Body of pancreas (tissue), 4 donors: ENCODE measurements around the gene HDAC7. TPM values are rescaled to one million over a fixed set of nuclear protein-coding genes. Genes with fewer than 3 reads are reported as not detected.
A peak's percentile ranks its signal among the peaks of the same experiment; 100 is the strongest.

Source experiments
- ATAC-seq: fragments of 150-250 bp; one replicate; pipeline ENCODE4 v1.9.1; 2016
- DNase-seq, 4 donors: peaks; one replicate each; pipeline ENCODE4 v3.0.0-alpha.2; 2019
- H3K27ac ChIP-seq, 4 donors: fragments of 200-600 bp; sonication (generic); 1 replicate in 3 of 4; 2 replicates in 1 of 4; pipeline versions ENCODE4 v1.5.1 to v1.6.1; 2016 to 2019; ENCODE audit warnings: mild to moderate bottlenecking in 1 of 4, mixed read lengths in 1 of 4, moderate library complexity in 1 of 4
- H3K27me3 ChIP-seq, 2 donors: fragments of 200-600 bp; sonication (generic); one replicate each; pipeline ENCODE4 v1.6.0; 2016; ENCODE audit warnings: mild to moderate bottlenecking in 1 of 2
- H3K36me3 ChIP-seq, 2 donors: fragments of 200-600 bp; sonication (generic); replicated peaks in 1 of 2; 2 replicates each; pipeline ENCODE4 v1.5.1; 2016; ENCODE audit warnings: low read depth in 2 of 2; ENCODE audit not compliant: insufficient read depth in 1 of 2
- H3K4me1 ChIP-seq: fragments of 200-600 bp; sonication (generic); one replicate; pipeline ENCODE4 v1.6.0; 2016
- H3K4me3 ChIP-seq, 2 donors: fragments of 200-600 bp; sonication (generic); 1 replicate in 1 of 2; 2 replicates in 1 of 2; pipeline ENCODE4 v1.5.1; 2016 to 2019
- H3K9me3 ChIP-seq, 3 donors: fragments of 200-600 bp; sonication (generic); 1 replicate in 2 of 3; 2 replicates in 1 of 3; pipeline ENCODE4 v1.5.1; 2016
- POLR2A ChIP-seq, 3 donors: fragments of 450-650 bp; IDR thresholded peaks; one replicate each; pipeline ENCODE4 v1.6.1; 2016; ENCODE audit warnings: antibody characterized with exemption in 3 of 3, mild to moderate bottlenecking in 2 of 3
- WGBS, 2 donors: methylation state at CpG; one replicate each; pipeline ENCODE4 v1.1.5; 2017; 5-methylcytosine and 5-hydroxymethylcytosine counted together
- intact Hi-C: fragments of 100-400 bp; cut with DNase I; formaldehyde crosslinking; loops from one replicate; pipeline ENCODE4 v1.15.1; 2023
- total RNA-seq, 2 donors: library from RNA; depleted of rRNA; stranded (reverse); fragments of >200 nt; gene quantifications; one replicate each; pipeline ENCODE4 v1.1.0, GENCODE V29; 2016
- TF ChIP-seq, protein P1 (sequence below), 7 experiments: fragments of 450-650 bp in 4 of 7; fragments of 200-600 bp in 3 of 7; sonication (generic) in 3 of 7; IDR thresholded peaks; one replicate each; pipeline ENCODE4 v1.5.1; 2016 to 2019; ENCODE audit warnings: antibody characterized with exemption in 7 of 7

Gene HDAC7
- total RNA-seq, 2 donors from 2014 or later = 26.2 to 26.7 TPM

DNA sequence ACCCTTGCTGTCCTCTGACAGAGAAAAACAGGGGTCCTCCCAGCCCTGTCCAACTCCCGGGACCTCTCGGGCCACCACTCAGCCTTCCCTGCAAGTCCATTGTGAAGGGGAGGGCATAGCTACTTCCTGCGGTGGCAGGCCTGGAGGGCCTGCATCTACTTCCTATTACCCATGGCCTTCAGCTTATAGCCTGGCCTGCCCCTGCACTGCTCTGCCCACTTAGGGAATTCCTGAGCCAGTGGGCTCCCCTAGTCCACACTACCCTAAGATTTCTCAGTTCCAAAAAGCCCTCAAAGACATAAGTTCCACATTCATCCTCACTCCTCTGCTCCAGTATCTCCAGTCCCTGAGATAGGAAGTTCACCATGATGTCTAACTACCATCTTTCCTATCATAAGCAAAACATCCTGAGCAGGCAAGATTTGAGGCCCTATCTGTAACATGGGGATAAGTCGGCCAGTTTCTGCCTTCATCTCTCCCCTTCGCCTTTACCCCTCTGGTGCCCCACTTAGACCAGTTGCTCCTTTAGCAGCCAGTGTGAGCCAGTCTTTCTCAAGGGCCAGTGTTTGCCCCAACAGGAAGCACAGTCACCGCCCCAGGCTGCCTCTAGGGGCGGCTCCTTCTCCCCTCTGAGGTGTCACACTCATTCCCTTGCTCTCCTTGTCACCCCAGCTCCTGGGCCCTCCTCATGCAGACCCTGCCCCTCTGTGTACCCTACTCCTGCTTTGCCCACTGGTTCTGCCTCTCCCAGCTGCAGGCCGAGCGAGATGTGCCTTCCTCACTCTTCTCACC lies 10.9 kb downstream of the HDAC7 start:
- Histone ChIP-seq H3K4me1 (peaks cover 88% of the 10 kb centered on the region), H3K27me3 (no peaks in the 10 kb centered on the region), H3K9me3 (no peaks in the 10 kb centered on the region), H3K36me3 (no peaks in the 10 kb centered on the region), H3K4me3 (no peak overlapping the region), H3K27ac (peak overlapping the region in 3 of 4 donors; percentile 12 to 56 (median 46))
- 73 to 77% methylated on average over 8 to 9 of the region's 9 CpGs for WGBS, 2 donors
- DNase-seq = no peak
- intact Hi-C loops = no loop called here
- ATAC-seq = no peak
- TF ChIP-seq POLR2A (IDR thresholded peaks at IDR 0.05) = no peak
- TF ChIP-seq, protein P1, sequence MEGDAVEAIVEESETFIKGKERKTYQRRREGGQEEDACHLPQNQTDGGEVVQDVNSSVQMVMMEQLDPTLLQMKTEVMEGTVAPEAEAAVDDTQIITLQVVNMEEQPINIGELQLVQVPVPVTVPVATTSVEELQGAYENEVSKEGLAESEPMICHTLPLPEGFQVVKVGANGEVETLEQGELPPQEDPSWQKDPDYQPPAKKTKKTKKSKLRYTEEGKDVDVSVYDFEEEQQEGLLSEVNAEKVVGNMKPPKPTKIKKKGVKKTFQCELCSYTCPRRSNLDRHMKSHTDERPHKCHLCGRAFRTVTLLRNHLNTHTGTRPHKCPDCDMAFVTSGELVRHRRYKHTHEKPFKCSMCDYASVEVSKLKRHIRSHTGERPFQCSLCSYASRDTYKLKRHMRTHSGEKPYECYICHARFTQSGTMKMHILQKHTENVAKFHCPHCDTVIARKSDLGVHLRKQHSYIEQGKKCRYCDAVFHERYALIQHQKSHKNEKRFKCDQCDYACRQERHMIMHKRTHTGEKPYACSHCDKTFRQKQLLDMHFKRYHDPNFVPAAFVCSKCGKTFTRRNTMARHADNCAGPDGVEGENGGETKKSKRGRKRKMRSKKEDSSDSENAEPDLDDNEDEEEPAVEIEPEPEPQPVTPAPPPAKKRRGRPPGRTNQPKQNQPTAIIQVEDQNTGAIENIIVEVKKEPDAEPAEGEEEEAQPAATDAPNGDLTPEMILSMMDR (IDR thresholded peaks at IDR 0.05) = no peak

DNA sequence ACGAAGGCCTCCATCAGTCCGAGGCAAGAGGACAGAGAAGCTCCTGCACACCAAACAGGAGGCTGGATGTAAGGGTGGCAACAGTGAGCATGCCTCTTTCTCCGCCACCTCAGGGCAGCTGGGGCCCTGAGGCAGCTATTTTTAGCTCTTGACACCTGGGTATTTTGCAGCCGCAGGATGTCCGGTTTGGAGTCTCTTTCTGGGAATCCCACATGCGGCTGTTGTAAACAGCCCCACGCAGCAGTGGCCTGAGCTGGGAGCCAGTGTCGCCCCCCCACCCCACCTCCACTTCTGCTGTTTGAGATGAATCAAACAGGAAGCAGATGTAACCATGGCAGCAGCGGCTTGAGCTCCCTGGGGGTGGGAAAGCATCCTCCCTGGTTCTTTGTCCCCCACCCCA lies 11.7 kb downstream of the HDAC7 start:
- Histone ChIP-seq H3K9me3 (no peaks in the 10 kb centered on the region), H3K36me3 (no peaks in the 10 kb centered on the region), H3K4me1 (peaks cover 88% of the 10 kb centered on the region), H3K4me3 (no peak overlapping the region), H3K27ac (peak overlapping the region in 3 of 4 donors; percentile 12 to 56 (median 46)), H3K27me3 (no peaks in the 10 kb centered on the region)
- TF ChIP-seq POLR2A (IDR thresholded peaks at IDR 0.05) = no peak
- TF ChIP-seq, protein P1 (IDR thresholded peaks at IDR 0.05) = no peak
- WGBS, 2 donors = 59 to 72% methylated on average over 6 to 9 of the region's 9 CpGs
- intact Hi-C loops = no loop called here
- ATAC-seq = no peak
- peak in 1 of 4 donors; percentile 43 for DNase-seq

DNA sequence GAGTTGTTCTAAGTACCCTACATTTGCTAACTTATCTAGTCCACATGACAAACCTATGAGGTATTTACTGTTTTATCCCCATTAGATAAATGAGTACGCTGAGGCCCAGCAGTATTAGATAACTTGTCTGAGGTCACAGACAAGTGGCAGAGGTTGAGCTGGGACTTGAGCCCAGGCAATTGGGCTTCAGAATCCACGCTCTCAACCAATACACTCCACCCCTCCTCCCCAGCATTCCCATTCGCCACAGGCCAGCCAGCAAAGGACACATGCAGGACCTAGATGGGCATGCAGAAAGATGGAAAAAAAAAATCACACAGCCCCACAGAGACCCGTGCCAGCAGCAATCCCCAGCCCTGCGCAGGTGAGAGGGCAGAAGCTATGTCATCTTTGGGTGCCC lies 12.4 kb downstream of the HDAC7 start:
- ATAC-seq = no peak
- peak overlapping the region in 1 of 4 donors; percentile 56 for H3K27ac ChIP-seq
- TF ChIP-seq, protein P1 (IDR thresholded peaks at IDR 0.05) = no peak
- no peak for TF ChIP-seq POLR2A (IDR thresholded peaks at IDR 0.05)
- WGBS, 2 donors = 46 to 60% methylated on average over 5 of the region's 5 CpGs
- no peak for DNase-seq
- H3K4me1 ChIP-seq = peaks cover 88% of the 10 kb centered on the region
- no peaks in the 10 kb centered on the region for H3K27me3 ChIP-seq
- no peak overlapping the region for H3K4me3 ChIP-seq
- H3K9me3 ChIP-seq = no peaks in the 10 kb centered on the region
- intact Hi-C loops = no loop called here
- H3K36me3 ChIP-seq = no peaks in the 10 kb centered on the region

DNA sequence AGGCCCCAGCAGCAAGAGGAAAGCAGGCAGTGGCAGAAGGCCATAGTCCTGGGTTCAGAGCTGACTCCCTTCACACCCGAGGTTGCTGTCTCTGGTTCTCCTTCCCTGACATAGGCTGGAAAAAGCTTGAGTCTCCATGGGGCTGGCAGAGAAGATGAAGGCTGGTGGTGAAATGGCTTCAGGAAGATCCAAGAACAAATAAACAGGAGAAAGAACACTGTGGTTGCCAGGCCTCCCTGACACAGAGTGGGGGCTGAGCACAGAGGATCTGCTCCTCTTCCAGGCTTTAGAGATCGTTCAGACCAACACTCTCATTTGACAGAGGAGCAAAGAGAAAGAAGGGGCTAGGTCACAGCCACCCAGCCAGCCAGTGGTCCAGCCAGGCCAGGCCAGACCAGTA lies 14.3 kb downstream of the HDAC7 start:
- TF ChIP-seq POLR2A (IDR thresholded peaks at IDR 0.05) = no peak
- TF ChIP-seq, protein P1 (IDR thresholded peaks at IDR 0.05) = no peak
- DNase-seq = no peak
- no peaks in the 10 kb centered on the region for H3K36me3 ChIP-seq
- ATAC-seq = no peak
- no peak overlapping the region for H3K4me3 ChIP-seq
- no peaks in the 10 kb centered on the region for H3K27me3 ChIP-seq
- peak overlapping the region in 1 of 4 donors; percentile 5 for H3K27ac ChIP-seq
- intact Hi-C loops = no loop called here
- WGBS, 2 donors = 73 to 75% methylated on average over 2 of the region's 2 CpGs
- no peaks in the 10 kb centered on the region for H3K9me3 ChIP-seq
- H3K4me1 ChIP-seq = peaks cover 89% of the 10 kb centered on the region

DNA sequence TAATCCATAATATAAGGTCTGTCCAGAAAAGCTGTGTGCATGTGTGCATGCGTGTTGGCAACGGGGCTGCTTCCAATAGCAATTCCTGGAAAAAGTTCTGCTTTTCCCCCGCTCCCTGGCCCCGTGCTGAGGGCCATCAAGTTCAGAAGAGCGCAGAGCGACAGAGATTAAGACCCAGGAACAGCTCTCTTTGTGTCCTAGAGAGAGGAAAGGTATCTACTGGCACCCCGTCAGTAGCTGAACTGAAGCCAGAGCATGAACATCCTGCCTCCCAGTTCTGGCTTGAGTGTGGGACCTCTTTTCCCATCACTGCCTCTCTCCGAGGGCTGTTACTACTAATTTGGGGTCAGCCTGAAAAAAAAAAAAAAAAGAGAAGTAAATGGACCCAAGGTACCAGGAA lies 15.5 kb downstream of the HDAC7 start:
- Histone ChIP-seq H3K9me3 (no peaks in the 10 kb centered on the region), H3K27me3 (no peaks in the 10 kb centered on the region), H3K36me3 (no peaks in the 10 kb centered on the region), H3K4me3 (no peak overlapping the region), H3K27ac (peak overlapping the region in 2 of 4 donors; percentile 75 to 80), H3K4me1 (peaks cover 91% of the 10 kb centered on the region)
- no peak for DNase-seq
- intact Hi-C loops = no loop called here
- no peak for ATAC-seq
- WGBS, 2 donors = 71 to 86% methylated on average over 8 of the region's 8 CpGs
- TF ChIP-seq POLR2A (IDR thresholded peaks at IDR 0.05) = no peak
- TF ChIP-seq, protein P1 (IDR thresholded peaks at IDR 0.05) = no peak
